Transverse colon (tissue), 3 donors: ENCODE measurements around the gene RUVBL1.

ENCODE experiments used
- POLR2A ChIP-seq: fragments of 450-650 bp; IDR thresholded peaks from one replicate; pipeline ENCODE4 v1.6.1; 2016; ENCODE audit warnings: antibody characterized with exemption, mild to moderate bottlenecking, moderate library complexity
- TF ChIP-seq, protein P1 (sequence below), 5 experiments: fragments of 200-600 bp in 3 of 5; fragments of 450-650 bp in 2 of 5; sonication (generic) in 3 of 5; IDR thresholded peaks; 1 replicate in 2 of 5; 2 replicates in 3 of 5; pipeline ENCODE4 v1.5.1; 2016 to 2017; ENCODE audit warnings: antibody characterized with exemption in 5 of 5, inconsistent platforms in 3 of 5, mild to moderate bottlenecking in 2 of 5, moderate library complexity in 1 of 5

DNA sequence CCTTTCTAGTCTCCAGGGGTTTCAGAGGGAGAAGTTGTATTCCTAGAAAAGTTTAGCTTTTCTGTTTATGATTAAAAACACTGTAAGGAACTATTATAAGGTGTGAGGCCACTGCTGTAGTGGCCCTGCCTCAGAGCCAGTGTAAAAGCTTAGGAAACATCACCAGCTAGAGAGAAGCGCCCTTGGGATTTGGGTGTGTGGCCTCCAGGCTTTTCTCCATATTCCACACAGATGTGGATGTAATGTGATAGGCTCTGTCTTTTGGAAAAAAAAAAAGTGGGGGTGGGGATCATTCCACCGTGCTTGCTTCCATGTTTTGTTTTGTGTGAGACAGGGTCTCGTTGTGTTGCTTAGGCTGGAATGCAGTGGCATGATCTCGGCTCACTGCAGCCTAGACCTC is 57.5 kb downstream of the RUVBL1 start:
- no peak for TF ChIP-seq POLR2A
- TF ChIP-seq, protein P1, sequence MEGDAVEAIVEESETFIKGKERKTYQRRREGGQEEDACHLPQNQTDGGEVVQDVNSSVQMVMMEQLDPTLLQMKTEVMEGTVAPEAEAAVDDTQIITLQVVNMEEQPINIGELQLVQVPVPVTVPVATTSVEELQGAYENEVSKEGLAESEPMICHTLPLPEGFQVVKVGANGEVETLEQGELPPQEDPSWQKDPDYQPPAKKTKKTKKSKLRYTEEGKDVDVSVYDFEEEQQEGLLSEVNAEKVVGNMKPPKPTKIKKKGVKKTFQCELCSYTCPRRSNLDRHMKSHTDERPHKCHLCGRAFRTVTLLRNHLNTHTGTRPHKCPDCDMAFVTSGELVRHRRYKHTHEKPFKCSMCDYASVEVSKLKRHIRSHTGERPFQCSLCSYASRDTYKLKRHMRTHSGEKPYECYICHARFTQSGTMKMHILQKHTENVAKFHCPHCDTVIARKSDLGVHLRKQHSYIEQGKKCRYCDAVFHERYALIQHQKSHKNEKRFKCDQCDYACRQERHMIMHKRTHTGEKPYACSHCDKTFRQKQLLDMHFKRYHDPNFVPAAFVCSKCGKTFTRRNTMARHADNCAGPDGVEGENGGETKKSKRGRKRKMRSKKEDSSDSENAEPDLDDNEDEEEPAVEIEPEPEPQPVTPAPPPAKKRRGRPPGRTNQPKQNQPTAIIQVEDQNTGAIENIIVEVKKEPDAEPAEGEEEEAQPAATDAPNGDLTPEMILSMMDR (IDR thresholded peaks at IDR 0.05), result no peak
